ENCODE data around the gene ASGR1.
"Not testable (repeated sequence)": the region's sequence is repeated elsewhere in the genome, so short reads cannot be mapped to it uniquely, and the experiment has no call there.

The ASGR1 gene

DNA sequence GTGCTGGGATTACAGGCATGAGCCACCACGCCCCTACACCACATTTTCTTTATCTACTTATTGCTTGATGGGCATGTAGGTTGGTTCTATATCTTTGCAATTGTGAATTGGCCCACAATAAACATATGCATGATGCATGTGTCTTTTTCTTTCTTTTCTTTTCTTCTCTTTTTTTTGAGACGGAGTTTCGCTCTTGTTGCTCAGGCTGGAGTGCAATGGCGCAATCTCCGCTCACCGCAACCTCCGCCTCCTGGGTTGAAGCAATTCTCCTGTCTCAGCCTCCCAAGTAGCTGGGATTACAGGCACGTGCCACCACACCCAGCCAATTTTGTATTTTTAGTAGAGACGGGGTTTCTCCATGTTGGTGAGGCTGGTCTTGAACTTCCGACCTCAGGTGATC lies 20.7 kb downstream of the ASGR1 start:
- not testable (repeated sequence) for DNase-seq

GRCh38 chr17:7156342-7156940 lies 22.7 kb downstream of the ASGR1 start:
- no peak for DNase-seq

DNA sequence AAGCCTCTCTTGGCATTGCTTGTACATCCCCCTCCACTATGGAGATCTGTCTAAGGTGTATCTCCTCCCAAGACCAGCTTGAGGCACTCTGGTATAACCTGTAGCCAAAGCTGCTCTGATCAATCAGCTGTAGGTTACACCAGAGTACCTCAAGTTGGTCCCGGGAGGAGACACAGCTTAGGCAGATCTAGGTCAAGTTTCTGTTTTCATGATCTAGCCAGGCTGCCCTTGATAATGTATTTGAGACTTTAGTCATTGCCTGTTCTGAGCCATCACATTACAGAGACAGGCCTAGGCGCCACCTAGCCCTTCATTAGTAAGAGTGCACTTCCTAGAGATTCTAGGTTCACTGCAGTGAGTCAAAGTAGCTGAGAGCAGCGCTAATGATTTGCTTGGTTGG lies 31.4 kb downstream of the ASGR1 start:
- DNase-seq = no peak

DNA sequence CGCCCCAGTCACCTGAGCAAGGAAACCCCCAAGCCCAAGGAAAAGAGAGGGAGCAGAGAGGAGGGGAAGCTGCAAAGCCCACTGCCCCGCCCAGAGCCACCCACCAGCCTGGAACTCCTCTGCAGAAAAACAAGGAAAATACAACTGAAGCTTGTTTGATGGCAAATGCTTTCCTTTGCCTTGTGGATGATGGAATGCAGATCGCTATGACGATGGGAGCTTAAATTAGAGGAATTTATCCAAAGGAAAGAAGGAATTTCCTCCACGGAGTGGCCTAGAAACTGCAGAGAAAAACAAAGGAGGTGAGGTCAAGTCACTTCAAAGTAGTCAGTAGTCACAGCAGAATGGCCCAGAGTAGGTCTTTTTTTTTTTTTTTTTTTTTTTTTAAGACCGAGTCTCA lies 33.1 kb downstream of the ASGR1 start:
- DNase-seq = no peak

GRCh38 chr17:7144213-7144612 lies 35.0 kb downstream of the ASGR1 start:
- no peak for DNase-seq

DNA sequence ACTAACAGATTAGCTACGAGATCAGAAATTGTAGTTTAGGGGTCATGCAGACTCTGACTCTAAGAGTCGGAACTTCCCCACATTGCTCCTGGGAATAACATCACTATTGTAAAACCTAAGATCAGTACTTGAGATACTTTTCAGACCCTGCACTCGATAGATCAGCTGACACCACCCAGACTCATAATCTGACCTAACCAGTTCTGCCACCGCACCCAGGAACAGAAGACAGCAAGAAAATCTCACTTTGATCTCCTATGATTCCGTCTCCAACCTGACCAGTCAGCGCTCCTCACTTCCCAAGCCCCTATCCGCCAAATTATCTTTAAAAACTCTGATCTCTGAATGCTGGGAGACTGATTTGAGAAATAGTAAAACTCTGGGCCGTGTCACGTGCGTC lies 37.3 kb downstream of the ASGR1 start:
- DNase-seq = no peak

- DNase-seq = no peak
These were observed 39.8 kb downstream of the ASGR1 start for GRCh38 chr17:7139400-7139799.

- DNase-seq = no peak
These were observed 40.3 kb downstream of the ASGR1 start for GRCh38 chr17:7138800-7139381.

- no peak for DNase-seq
These were observed 41.8 kb downstream of the ASGR1 start for GRCh38 chr17:7137171-7137943.

DNA sequence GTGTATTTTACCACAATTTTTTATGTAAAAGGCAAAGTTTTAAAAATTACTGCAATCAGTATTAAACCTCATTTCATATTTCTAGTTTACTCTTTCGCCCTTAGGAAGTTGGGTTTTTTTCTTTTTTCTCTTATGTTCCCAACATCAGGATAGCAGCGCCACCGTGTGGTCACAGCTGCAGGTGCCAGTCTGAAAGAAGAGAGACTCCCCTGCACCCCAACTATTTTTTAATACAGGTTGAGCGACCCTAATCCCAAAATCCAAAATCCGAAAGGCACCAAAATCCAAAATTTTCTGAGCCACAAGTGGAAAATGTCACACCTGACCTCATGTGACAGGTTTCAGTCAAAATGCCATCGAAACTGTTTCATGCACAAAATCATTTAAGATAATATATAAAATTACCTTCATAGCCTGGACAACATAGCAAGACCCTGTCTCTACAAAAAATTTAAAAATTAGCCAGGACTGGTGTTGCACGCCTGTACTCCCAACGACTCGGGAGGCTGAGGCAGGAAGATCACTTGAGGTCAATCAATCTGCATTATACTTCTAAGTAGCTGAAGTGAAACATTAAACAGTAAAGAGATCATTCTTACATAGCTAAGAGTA lies 42.8 kb downstream of the ASGR1 start:
- peak; percentile 87 for DNase-seq

DNA sequence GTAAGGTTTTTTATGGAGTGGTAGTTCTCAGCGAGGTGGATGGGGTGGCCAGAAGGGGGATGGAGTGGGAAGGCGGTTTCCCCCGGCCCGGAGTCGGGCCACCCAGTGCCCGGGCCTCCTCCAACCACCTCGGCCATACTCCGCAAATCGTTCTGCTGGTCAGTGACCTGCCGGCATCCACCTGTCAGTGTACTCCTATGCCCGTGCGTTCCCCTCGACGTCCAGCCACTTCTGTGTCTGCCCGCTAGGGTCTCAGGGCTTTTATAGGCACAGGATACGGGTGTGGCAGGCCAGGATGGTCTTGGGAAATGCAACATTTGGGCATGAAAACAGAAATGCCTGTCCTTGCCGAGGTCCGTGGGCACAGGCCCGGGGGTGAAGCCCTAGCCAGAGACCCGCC lies 45.3 kb downstream of the ASGR1 start:
- DNase-seq = no peak

- DNase-seq = peak; percentile 80
These were observed 45.7 kb downstream of the ASGR1 start for GRCh38 chr17:7133424-7133823.

GRCh38 chr17:7132511-7133094 lies 46.6 kb downstream of the ASGR1 start:
- peak; percentile 75 for DNase-seq

- no peak for DNase-seq
These were observed 47.8 kb downstream of the ASGR1 start for GRCh38 chr17:7131423-7131791.

DNA sequence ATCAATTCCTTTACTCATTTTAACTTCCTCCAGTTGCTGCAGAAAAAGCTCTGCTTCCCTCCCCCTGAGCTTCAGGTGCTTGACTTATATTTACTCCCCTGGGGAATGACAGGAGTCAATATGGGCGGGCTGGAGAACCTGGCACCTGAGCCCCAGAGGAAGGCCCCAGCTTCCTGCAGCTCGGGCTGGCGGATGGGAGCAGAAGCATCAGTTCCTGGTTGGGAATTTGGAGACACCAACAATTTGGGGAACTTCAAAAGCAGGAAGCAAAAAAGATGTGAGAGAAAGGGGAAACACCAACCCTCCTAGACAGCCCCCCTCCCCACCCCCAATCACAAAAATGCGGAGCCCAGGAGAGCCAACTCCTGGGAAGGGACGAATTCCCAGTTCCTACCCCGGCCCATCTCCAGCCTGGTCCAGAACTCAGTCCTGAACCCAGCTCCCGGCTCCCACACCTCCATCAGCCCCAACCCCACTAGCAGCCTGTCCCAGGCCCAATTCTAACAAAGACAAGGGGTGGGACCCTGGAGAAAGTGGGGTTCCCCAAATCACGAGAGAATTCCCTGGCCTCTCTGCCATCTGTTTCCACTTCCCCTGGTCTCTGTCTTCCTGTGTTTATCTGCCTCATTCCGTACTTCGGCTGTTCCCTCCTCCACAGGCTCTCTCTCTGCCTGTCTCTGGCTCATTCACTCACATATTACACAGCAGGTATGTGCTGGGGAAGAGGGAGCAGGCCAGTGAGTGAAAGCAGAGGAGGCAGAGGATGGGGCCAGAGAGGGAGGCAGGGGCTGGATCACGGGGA lies 48.3 kb downstream of the ASGR1 start:
- no peak for DNase-seq

DNA sequence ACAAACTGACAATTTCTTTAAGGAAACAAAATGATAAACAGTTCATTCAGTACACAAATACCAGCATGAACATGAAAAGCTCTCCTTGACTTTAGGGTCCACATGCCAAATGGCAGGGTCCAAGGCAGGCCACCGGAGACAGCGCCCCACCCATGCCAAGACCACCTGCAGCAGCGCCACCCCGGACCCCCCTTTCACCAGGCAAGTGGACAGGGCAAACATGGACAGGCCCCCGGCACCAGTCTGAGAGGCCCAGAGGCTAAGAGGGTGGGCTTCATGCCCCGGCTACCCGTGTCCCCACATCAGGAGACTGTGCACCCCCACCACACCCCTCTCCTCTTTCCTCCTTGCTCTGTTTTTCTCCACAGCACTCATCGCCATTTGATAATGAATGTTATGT lies 49.9 kb downstream of the ASGR1 start:
- no peak for DNase-seq

- DNase-seq = no peak
These were observed 51.0 kb downstream of the ASGR1 start for GRCh38 chr17:7128160-7128559.

DNA sequence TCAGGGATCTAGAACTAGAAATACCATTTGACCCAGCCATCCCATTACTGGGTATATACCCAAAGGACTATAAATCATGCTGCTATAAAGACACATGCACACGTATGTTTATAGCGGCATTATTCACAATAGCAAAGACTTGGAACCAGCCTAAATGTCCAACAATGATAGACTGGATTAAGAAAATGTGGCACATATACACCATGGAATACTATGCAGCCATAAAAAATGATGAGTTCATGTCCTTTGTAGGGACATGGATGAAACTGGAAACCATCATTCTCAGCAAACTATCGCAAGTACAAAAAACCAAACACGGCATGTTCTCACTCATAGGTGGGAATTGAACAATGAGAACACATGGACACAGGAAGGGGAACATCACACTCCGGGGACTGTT lies 51.7 kb downstream of the ASGR1 start:
- DNase-seq = not testable (repeated sequence)

DNA sequence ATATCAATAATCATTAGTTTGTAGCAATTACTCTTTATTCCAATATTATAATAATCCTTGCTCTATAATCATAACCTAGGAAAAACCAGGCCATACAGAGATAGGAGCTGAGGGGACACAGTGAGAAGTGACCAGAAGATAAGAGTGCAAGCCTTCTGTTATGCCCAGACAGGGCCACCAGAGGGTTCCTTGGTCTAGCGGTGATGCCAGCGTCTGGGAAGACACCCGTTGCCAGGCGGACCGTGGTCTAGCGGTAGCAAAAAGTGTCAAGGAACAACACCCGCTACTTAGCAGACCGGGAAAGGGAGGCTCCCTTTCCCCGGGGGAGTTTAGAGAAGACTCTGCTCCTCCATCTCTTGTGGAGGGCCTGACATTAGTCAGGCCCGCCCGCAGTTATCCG lies 52.8 kb downstream of the ASGR1 start:
- DNase-seq = not testable (repeated sequence)

DNA sequence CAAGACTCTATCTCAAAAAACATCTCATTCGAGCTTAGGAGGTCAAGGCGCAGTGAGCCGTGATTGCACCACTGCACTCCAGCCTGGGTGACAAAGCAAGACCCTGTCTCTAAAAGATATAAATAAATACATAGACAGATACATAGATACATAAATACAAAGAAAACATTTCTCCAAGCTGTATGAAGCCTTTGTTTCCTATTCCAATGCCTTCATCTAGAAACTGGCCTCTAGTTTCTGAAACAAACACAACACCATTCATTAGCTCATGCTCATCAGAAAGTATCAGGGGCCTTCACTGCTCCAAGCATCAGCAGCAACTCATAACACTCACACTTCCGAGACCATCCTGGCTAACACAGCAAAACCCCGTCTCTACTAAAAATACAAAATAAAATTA lies 54.2 kb downstream of the ASGR1 start:
- no peak for DNase-seq

DNA sequence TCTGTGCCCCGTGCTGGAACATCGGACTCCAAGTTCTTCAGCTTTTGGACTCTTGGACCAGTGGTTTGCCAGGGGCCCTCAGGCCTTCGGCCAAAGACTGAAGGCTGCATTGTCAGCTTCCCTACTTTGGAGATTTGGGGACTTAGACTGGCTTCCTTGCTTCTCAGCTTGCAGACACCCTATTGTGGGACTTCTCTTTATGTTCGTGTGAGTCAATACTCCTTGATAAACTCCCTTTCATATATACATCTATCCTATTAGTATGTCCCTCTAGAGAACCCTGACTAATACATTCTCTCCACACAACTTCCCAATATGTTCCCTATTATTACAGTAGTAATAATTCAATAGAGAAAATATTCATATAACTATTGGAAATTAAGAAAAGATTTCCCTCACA lies 55.3 kb downstream of the ASGR1 start:
- DNase-seq = no peak

Measured in activated CD8-positive, alpha-beta memory T cell treated with anti-CD3 and anti-CD28 coated beads for 24 hours (primary cell).